HG03039 (cell line): ENCODE data around the gene ARAP2.

Experiments used
- ATAC-seq: cut with Tn5 transposase; IDR thresholded peaks from one replicate; pipeline ENCODE4 v1.9.1; 2021; ENCODE audit warnings: mild to moderate bottlenecking, moderate library complexity; ENCODE audit not compliant: unreplicated experiment

The ARAP2 gene

GRCh38 chr4:36224972-36225903 lies 19.1 kb downstream of the ARAP2 start:
- no peak for ATAC-seq

GRCh38 chr4:36222702-36223101 lies 21.6 kb downstream of the ARAP2 start:
- ATAC-seq, result no peak

DNA sequence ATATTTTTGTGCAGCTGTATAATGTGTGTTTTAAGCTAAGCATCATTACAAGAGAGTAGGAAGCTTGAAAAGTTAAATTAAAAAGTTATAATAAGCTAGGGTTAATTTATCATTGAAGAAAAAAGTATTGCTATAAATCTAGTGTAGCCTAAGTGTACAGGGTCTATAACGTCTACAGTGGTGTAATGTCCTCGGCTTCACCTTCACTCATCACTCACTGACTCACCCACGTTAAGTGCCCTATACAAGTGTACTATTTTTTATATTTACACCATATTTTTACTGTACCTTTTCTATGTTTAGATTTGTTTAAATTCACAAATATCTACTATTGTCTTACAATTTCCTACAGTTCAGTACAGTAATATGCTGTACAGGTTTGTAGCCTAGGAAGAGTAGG lies 23.5 kb downstream of the ARAP2 start:
- no peak for ATAC-seq

DNA sequence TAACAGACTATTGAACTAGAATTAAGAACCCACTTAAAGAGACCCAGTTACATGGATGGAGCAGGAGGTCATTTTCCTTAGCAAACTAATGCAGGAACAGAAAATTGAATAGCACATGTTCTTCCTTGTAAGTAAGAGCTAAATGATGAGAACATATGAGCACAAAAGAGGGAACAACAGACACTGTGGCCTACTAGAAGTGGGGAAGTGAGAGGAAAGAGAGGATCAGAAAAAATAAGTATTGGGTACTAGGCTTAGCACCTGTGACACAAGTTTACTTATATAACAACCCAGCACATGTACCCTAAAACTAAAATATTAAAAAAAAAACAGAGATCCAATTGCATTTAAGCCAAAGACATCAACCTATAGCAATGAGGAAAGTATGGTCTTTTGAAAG lies 26.2 kb downstream of the ARAP2 start:
- peak; percentile 56 for ATAC-seq

- ATAC-seq, result no peak
These were observed 28.7 kb downstream of the ARAP2 start for GRCh38 chr4:36215627-36216026.

DNA sequence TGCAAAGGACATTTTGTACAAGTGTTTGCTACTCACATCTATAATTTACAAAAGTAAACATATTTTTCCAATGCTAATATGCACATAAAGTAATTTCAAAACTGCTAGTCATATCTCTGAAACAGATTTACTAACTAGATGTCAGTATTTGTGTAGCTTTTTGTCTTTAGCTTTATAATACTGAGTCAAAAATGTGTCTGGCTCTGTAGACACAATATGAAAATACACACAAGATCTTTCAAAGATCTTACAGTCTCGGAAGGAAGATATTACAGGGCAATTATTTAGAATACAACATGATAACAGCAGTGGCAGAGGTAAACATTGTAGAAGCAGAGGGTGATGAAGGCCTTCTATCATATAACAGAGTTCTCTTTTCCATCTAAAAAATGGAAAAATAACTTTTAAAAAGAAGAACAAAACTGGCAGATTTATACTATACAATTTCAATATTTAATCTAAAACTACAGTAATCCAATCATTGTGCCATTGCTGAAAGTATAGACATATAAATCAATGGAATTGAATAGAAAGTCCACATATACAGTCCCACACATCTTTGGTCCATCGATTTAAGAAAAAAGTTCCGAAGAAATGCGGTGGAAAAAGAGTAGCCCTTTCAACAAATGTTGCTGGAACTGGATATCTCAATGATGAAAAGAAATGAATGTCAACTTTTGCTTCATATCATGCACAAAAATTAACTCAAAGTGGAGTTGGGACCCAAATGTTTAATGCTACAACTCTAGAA lies 29.4 kb downstream of the ARAP2 start:
- no peak for ATAC-seq

- ATAC-seq, result no peak
These were observed 30.3 kb downstream of the ARAP2 start for GRCh38 chr4:36213977-36214376.

- ATAC-seq, result no peak
These were observed 33.2 kb downstream of the ARAP2 start for GRCh38 chr4:36211084-36211483.

GRCh38 chr4:36209941-36210649 lies 34.2 kb downstream of the ARAP2 start:
- ATAC-seq, result peak; percentile 55

DNA sequence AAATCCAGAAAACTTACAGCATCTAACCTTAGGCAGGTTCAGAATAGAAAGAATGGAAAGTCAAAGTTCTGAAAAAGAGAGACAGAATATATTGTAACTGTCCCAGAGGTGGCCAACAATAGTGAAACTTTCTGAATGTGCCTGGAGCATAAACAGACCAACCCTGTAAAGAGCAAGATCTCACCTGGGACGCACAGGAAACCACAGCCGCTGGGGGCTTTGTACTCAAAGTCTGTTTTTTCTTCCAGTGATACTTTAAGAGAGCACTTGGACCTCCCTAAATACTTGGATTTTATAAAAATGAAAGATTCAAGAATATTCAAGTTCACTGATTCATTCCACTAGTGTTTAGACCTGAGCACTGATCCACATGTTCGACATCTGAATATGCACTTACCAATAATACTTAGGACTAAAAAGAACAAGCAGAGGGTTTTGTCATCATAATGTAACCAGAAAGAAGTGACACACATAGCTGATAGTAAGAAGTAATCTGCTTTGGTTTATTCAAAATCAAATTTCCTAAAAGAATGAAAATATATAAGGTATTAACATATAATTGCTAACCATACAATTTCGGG lies 35.3 kb downstream of the ARAP2 start:
- peak; percentile 84 for ATAC-seq

DNA sequence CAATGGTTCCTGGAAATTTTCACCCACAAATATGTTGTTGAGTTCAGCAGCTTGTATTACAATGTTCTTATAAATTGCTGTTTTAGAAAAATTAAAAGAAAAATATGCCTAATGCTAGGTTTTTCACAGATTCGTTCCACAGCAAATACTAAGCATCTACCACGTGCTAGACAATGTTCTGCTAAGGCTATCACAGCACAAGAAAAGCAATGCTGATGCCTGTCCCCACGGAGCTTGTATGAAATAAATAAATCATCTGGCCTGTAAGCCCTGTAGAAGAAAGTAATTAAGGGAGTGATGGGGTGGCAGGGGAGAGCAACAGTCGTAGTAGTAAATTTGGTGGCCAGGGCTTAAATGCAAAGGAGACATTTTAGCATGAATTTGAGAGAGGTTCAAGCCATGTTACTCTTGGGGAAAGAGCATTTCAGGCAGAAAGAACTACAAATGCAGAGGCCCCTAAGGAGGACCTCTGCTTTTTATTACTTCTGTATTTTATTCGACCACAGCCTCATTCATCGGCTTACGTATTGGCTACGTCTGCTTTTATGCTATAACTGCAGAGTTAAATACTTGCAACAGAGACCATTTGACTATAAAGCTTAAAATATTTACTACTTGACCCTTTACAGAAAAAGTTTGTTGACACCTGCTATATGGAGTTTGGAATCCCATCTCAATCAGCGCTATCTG lies 36.3 kb downstream of the ARAP2 start:
- no peak for ATAC-seq

GRCh38 chr4:36207367-36207766 lies 36.9 kb downstream of the ARAP2 start:
- no peak for ATAC-seq

DNA sequence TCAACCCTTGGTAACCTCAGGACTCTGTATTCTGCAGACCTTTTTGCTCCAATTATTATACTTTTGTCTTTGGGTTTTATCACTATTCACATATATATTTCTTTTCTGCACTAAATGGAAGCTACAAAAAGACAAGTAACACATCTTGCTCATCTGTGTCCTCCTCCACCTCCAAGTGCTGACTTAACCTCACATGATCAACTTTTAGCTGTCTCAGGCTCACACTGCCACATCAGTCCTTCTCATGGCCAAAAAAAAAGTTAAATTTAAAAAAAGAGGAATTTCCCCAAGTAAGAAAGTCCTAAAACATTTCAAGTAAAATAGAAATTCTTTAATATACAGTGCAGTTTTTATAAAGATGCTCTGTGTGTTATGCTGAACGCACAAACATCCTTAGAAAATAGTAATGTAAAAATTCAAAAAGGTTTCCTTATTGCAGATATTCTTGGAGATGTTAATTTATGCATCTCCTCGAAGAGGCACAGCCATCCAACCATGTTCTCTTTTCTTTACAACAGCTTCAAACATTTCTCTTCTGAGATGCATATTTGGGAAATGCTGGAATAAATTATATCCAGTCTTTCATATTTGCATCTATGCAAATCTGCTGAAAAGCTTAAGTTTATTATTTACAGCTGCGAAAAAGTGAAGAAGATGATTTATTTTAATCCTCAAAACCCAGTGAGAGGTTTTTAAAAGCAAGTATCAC lies 37.6 kb downstream of the ARAP2 start:
- no peak for ATAC-seq

GRCh38 chr4:36206012-36206411 lies 38.3 kb downstream of the ARAP2 start:
- no peak for ATAC-seq

- no peak for ATAC-seq
These were observed 45.5 kb downstream of the ARAP2 start for GRCh38 chr4:36198861-36199260.

DNA sequence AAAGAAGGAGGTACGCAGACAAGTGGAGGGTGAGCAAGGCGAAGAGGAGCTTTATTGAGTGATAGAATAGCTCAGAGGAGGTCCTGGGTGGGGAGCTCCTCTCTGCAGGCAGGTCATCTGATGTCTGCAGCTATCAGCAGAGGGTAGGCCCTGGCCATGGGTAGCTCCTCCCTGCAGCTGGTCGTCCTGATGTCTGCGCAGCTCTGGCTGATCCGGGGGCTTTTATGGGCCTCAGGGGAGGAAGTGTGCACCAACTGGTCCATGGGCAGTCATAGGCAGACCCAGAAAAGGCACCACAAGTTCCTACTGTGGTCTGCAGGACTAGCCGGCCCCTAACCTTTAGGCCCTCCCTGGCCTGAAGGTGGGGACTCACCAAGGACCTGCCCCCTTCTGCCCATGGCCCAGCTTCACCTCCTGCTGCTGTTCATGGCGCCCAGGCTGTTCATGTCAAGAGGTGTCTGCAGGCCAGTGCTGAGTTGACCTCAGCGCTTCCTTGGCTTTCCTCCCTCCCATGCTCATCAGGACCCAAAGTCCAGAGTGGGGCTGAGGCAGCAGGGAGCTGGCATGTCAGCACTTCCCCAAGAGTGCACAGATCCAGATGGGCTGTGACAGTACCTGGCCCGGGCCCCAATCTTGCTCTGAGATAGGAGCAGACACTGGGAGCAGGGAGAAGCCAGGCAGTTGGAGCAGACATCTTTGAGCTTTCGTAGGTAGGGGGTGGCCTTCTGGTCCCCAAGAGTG lies 46.1 kb downstream of the ARAP2 start:
- ATAC-seq, result no peak

DNA sequence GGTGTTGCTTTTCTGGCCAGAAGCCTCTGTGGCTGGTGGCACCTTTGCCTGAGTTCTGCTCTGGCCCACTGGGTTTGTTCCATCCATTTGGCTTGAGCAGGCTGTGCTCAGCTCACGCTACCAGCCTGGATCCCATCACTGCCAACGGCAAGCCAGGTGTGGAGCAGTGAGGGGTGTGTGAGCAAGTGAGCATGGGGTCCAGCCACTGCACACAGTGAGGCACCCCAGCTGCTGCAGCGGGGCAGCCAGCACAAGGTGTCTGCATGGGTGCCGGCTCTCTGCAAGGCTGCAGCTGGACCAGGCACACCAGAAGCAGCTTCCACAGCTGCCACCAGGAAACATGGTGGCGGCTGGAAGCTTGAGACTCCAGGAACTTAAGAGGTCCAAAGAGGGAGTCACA lies 46.8 kb downstream of the ARAP2 start:
- no peak for ATAC-seq

DNA sequence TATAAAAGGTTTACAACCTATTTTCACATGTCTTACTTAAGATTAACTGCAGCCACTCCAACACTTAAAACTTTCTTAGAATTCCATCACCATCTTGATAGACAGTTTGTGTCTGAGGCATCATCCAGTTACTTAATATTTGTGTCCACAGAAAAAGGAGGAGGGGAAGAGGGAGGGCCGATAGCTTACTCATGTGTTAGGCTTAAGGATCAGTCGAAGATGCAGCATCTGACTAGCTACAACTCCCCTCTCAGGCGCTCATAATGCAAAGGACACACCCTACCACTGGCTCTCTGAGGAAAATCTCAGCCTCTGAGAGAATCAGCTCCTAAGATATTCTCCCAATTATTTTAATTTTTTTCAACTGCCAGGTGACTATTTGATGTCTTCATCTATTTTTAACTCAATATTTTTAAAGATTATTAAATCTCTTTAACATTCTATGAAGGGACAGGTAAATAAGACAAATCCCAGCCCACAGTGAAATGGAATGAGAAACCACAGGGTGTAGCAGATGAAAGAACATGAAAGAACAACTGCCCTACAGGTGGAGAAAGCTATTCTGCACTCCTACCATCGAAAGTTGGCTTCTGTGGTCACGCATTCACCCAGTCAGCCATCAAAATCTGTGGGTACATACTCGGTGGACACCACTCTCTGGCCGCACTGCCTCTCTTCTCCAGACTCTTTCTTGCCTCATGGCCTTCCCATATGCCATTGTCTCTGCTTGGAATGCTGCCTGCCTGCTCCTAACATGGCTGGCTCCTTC lies 48.0 kb downstream of the ARAP2 start:
- ATAC-seq, result no peak
